NCI-H526 (cell line): ENCODE data around the gene TRIP4.
"Not testable (repeated sequence)": the region's sequence is repeated elsewhere in the genome, so short reads cannot be mapped to it uniquely, and the experiment has no call there.

ENCODE experiments used
- DNase-seq, 2 experiments: peaks; one replicate each; lab custom pipeline; 2025; lab: John Stamatoyannopoulos, UW

TRIP4 gene

GRCh38 chr15:64490598-64491259, 103.1 kb downstream of the TRIP4 start:
- no peak for DNase-seq

- no peak for DNase-seq
These were observed 106.0 kb downstream of the TRIP4 start for GRCh38 chr15:64493641-64494040.

- DNase-seq, result not testable (repeated sequence)
These were observed 108.3 kb downstream of the TRIP4 start for GRCh38 chr15:64495968-64496367.

GRCh38 chr15:64500695-64501395, 113.2 kb downstream of the TRIP4 start:
- DNase-seq, result no peak

GRCh38 chr15:64501396-64501715, 113.7 kb downstream of the TRIP4 start:
- DNase-seq, result no peak

GRCh38 chr15:64502151-64502550, 114.5 kb downstream of the TRIP4 start:
- DNase-seq, result no peak

- DNase-seq, result peak in 1 of 2 experiments; percentile 19
These were observed 114.9 kb downstream of the TRIP4 start for GRCh38 chr15:64502551-64502950.

- DNase-seq, result no peak
These were observed 115.6 kb downstream of the TRIP4 start for GRCh38 chr15:64503197-64503596.

- no peak for DNase-seq
These were observed 116.0 kb downstream of the TRIP4 start for GRCh38 chr15:64503640-64504039.
